Prostate gland (tissue), 2 donors: ENCODE data around the gene ST7. TPM values are rescaled to one million over a fixed set of nuclear protein-coding genes. Genes with fewer than 3 reads are reported as not detected.

Experiments used
- DNase-seq: peaks from one replicate; pipeline ENCODE4 v3.0.0-alpha.2; 2019; ENCODE audit warnings: low spot score
- H3K27ac ChIP-seq, 2 donors: fragments of 200-600 bp; sonication (generic); 2 replicates each; pipeline ENCODE4 v1.5.1; 2017 to 2019
- H3K27me3 ChIP-seq: fragments of 200-600 bp; sonication (generic); replicated peaks from 2 replicates; pipeline ENCODE4 v1.5.1; 2019; ENCODE audit not compliant: insufficient read depth
- H3K36me3 ChIP-seq, 2 donors: fragments of 200-600 bp; sonication (generic); 1 replicate in 1 of 2; 2 replicates in 1 of 2; pipeline versions ENCODE4 v1.5.1 to v1.8.1; 2017 to 2019
- H3K4me1 ChIP-seq: fragments of 200-600 bp; sonication (generic); replicated peaks from 2 replicates; pipeline ENCODE4 v1.5.1; 2019
- H3K4me3 ChIP-seq, 2 donors: fragments of 200-600 bp; sonication (generic); 2 replicates each; pipeline ENCODE4 v1.5.1; 2017 to 2019
- H3K9me3 ChIP-seq: fragments of 200-600 bp; sonication (generic); 2 replicates; pipeline ENCODE4 v1.5.1; 2017
- POLR2A ChIP-seq: fragments of 450-650 bp; IDR thresholded peaks from one replicate; pipeline ENCODE4 v1.6.1; 2016; ENCODE audit warnings: antibody characterized with exemption, mild to moderate bottlenecking
- POLR2AphosphoS5 ChIP-seq: sonication (generic); formaldehyde crosslinking; IDR thresholded peaks from one replicate; pipeline ENCODE4 v1.6.1; 2017; ENCODE audit warnings: antibody characterized with exemption
- WGBS: methylation state at CpG from one replicate; pipeline ENCODE4 v1.1.5; 2018; 5-methylcytosine and 5-hydroxymethylcytosine counted together
- intact Hi-C: fragments of 100-400 bp; cut with DNase I; formaldehyde crosslinking; loops from one replicate; pipeline ENCODE4 v1.14.2; 2022
- microRNA-seq: library from miRNA; unstranded; fragments of <30 nt; microRNA quantifications from one replicate; pipeline ENCODE4, GENCODE V29; 2016
- small RNA-seq, 2 donors: library from RNA; depleted of rRNA; stranded (forward); fragments of <200 nt; gene quantifications; one replicate each; pipeline ENCODE3, GENCODE V24; 2016
- total RNA-seq, 2 donors: library from RNA; depleted of rRNA; stranded (reverse); fragments of >200 nt; gene quantifications; one replicate each; pipeline ENCODE4 v1.1.0, GENCODE V29; 2016
- TF ChIP-seq, protein P1 (sequence below), 4 experiments: fragments of 200-600 bp in 2 of 4; fragments of 450-650 bp in 2 of 4; sonication (generic) in 2 of 4; IDR thresholded peaks; 1 replicate in 3 of 4; 2 replicates in 1 of 4; pipeline ENCODE4 v1.5.1; 2016 to 2019; ENCODE audit warnings: antibody characterized with exemption in 4 of 4, mild to moderate bottlenecking in 2 of 4, moderate library complexity in 2 of 4

The ST7 gene
- total RNA-seq, 2 donors from 2014 or later = 18.7 to 27.5 TPM

DNA sequence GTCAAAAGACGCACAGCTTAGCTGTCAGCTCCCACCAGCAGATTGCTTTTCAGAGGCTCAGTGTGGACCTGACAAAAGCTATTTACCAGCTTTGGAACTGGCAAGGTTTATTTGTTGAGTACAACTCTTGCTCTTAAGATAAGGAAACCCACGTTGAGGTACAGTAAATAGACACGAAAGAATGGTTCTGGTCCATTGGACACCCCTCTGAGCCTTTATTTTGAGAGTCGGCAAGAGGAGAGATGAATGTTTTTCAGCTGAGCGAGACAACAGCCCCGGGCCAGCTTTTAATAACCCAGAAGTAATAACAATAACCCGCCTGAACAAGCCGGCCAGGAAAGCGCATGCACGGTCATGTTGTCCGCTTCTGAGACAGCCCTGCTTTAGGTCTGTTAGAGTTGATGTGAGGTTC, 320.5 kb downstream of the ST7 start:
- H3K27ac ChIP-seq = peak overlapping the region in 1 of 2 donors; percentile 30
- peak; percentile 76 for DNase-seq
- 31% methylated on average over 11 of the region's 11 CpGs for WGBS

DNA sequence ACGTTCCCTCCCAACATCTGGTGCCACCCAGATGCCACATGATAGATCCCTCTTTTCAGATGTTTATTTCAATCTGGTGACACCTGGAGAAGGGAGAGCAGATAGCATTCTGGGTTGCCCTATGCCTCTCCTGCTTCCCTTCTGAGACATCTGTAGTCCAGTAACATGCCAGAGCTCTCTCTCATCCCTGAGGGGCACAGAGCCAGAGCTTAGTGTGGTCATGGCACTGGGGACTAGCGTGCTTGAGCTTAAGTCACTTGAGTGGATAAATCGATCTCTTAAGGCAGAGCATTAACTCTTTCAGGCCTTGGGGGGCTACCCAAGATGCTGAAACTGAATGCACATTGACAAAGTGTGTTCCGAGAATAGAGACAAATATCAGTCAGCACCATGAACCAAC, 321.6 kb downstream of the ST7 start:
- DNase-seq = no peak
- Histone ChIP-seq H3K27me3 (no peaks in the 10 kb centered on the region), H3K9me3 (no peaks in the 10 kb centered on the region), H3K36me3 (no peaks in the 10 kb centered on the region), H3K4me1 (peaks cover 4% of the 10 kb centered on the region), H3K27ac (no peak overlapping the region), H3K4me3 (no peak overlapping the region)
- 79% methylated on average over 4 of the region's 4 CpGs for WGBS
- TF ChIP-seq POLR2A = no peak
- no peak for TF ChIP-seq POLR2AphosphoS5
- TF ChIP-seq, protein P1, sequence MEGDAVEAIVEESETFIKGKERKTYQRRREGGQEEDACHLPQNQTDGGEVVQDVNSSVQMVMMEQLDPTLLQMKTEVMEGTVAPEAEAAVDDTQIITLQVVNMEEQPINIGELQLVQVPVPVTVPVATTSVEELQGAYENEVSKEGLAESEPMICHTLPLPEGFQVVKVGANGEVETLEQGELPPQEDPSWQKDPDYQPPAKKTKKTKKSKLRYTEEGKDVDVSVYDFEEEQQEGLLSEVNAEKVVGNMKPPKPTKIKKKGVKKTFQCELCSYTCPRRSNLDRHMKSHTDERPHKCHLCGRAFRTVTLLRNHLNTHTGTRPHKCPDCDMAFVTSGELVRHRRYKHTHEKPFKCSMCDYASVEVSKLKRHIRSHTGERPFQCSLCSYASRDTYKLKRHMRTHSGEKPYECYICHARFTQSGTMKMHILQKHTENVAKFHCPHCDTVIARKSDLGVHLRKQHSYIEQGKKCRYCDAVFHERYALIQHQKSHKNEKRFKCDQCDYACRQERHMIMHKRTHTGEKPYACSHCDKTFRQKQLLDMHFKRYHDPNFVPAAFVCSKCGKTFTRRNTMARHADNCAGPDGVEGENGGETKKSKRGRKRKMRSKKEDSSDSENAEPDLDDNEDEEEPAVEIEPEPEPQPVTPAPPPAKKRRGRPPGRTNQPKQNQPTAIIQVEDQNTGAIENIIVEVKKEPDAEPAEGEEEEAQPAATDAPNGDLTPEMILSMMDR (IDR thresholded peaks at IDR 0.05) = no peak
- intact Hi-C loops = no loop called here

More for the DNA sequence above, 320.5 kb downstream of the ST7 start:
- intact Hi-C loops = no loop called here
- TF ChIP-seq POLR2A (no peak), POLR2AphosphoS5 (peak; percentile 42)
- Histone ChIP-seq H3K27me3 (no peaks in the 10 kb centered on the region), H3K4me1 (peaks cover 4% of the 10 kb centered on the region), H3K9me3 (no peaks in the 10 kb centered on the region), H3K4me3 (no peak overlapping the region), H3K36me3 (no peaks in the 10 kb centered on the region)

DNA sequence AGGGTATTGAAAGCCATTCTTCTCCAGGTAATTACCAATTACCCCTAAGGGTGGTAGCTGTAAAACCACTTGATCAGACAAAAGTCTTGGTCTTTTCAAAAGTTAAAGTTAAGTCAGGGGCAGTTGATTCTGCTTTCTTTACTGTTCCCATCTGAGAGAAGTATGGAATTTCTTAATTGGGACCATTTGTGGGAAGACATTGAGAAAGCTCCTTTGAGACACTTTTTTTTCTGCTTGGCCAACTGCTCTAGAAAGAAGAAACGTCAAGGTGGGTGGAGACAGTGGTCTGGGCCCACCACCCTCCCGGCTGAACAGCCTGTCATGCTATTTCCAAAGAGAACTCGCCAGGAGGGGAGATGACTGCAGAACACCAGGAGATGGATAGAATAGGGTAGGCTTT, 324.3 kb downstream of the ST7 start:
- intact Hi-C loops = no loop called here
- no peaks in the 10 kb centered on the region for H3K36me3 ChIP-seq
- H3K4me3 ChIP-seq = no peak overlapping the region
- H3K27me3 ChIP-seq = no peaks in the 10 kb centered on the region
- 65% methylated on average over 3 of the region's 3 CpGs for WGBS
- no peak for DNase-seq
- H3K4me1 ChIP-seq = peaks cover 4% of the 10 kb centered on the region
- no peaks in the 10 kb centered on the region for H3K9me3 ChIP-seq
- no peak overlapping the region for H3K27ac ChIP-seq
- TF ChIP-seq, protein P1 (IDR thresholded peaks at IDR 0.05) = no peak

DNA sequence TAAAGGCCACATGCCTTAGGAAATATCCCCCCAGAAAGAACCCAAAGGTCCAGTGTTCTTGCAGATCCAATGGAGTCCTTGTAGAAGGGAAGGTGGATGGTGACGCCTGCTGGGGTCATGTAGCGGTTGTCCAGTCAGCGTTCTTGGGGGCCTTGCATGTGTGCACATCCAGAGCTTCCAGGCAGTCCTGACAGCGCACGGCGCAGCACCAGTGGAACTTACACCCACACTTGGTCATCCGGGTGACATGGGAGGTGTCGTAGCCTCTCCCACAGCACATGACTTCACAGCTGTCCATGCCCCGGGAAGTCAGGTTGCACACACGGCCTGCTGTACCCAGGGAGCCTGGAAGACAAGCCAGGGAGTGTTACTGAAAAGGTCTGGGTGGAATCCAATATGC, 324.7 kb downstream of the ST7 start:
- no peaks in the 10 kb centered on the region for H3K36me3 ChIP-seq
- WGBS = 85% methylated on average over 7 of the region's 10 CpGs
- TF ChIP-seq, protein P1 (IDR thresholded peaks at IDR 0.05) = no peak
- TF ChIP-seq POLR2A = no peak
- no peak for TF ChIP-seq POLR2AphosphoS5

DNA sequence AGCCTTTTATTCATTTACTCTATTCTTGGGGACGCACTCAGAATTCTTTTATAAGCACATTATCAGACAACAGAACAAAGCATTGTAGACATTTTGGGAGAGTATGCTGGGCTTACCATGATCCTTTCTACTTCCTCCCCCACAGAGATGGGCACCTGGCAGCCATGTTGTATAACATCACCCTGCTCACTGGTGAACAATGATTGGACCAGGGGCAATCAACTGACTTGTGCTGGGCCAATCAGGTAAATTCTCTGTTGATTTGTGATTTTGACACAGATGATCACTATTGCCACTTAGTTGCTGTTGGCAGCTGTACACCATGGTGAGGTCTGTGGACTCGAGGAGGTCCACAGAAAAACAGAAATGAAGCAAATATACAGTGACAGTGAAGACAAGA, 325.9 kb downstream of the ST7 start:
- intact Hi-C loops = no loop called here
- Histone ChIP-seq H3K36me3 (no peaks in the 10 kb centered on the region), H3K27me3 (no peaks in the 10 kb centered on the region), H3K27ac (no peak overlapping the region), H3K4me3 (no peak overlapping the region), H3K9me3 (no peaks in the 10 kb centered on the region), H3K4me1 (no peaks in the 10 kb centered on the region)
- DNase-seq = no peak
- 90% methylated on average over 2 of the region's 2 CpGs for WGBS
- TF ChIP-seq POLR2A (no peak), POLR2AphosphoS5 (no peak)
- TF ChIP-seq, protein P1 (IDR thresholded peaks at IDR 0.05) = no peak

More for the DNA sequence above, 324.7 kb downstream of the ST7 start:
- Histone ChIP-seq H3K27ac (no peak overlapping the region), H3K4me1 (peaks cover 4% of the 10 kb centered on the region), H3K9me3 (no peaks in the 10 kb centered on the region), H3K27me3 (no peaks in the 10 kb centered on the region), H3K4me3 (no peak overlapping the region)
- no peak for DNase-seq
- intact Hi-C loops = no loop called here

Small RNAs within 50 kb of the gene (microRNA-seq; reads per million reads assigned to microRNA genes)
- 0.42 reads per million for gene MIR6132

Small RNAs within 50 kb of the gene (small RNA-seq; reads per million reads assigned to genes)
- gene AC002542.1 = 0 to 0.09 reads per million in 2 donors
- 0 reads per million in 2 donors for gene MTCYBP6
- gene RF00019 = 0 reads per million in 2 donors
- gene RF02179 = 0 reads per million in 2 donors
- gene RF02180 = 0 reads per million in 2 donors
- 0 reads per million in 2 donors for gene RF02181
- gene RF02183 = 0 reads per million in 2 donors
- 0 reads per million in 2 donors for gene RF02184
- 0 reads per million in 2 donors for gene RF02185
- 0 reads per million in 2 donors for gene RF02188
- 0 reads per million in 2 donors for gene RNA5SP239

Other genes starting within 250 kb of the ST7 start
- gene CAPZA2, start 90.9 kb upstream of the ST7 start, total RNA-seq = 10 to 100 TPM; 76.0 to 80.0 TPM